ENCODE results near the gene KIAA0319L. TPM values are rescaled to one million over a fixed set of nuclear protein-coding genes. Genes with fewer than 3 reads are reported as not detected.

The KIAA0319L gene
- total RNA-seq, 1 experiment from 2014 or later: 60.0 TPM

DNA sequence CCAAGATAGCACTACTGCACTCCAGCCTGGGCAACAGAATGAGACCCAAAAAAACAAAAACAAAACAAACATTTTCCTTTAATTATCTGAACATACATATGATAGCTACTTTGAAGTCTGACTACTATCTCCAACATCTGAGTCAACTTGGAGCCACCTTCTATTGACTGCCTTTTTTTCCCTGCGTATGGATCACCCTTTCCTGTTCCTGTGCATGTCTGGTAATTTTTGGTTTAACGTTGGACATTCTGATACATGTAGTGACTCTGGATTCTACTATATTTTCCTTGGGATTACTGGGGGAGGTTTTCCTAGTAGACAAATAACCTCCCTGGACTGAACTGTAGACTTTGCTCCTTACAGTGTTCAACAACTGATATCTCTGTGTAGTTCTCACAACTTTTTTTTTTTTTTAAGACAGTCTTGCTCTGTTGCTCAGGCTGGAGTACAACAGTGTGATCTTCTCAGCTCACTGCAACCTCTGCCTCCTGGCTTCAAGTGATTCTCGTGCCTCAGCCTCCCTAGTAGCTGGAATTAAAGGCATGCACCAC is 70.3 kb downstream of the KIAA0319L start:
- 0 out of 2 replicates have a peak, but pooled peaks cover 3% of the 10 kb centered on the region for H3K9me3 ChIP-seq (ENCODE audit: control insufficient read depth, insufficient read depth, low read depth, low read length)
- intact Hi-C loops (cut with micrococcal nuclease; ENCODE audit: unreplicated experiment) (no loop called here), in situ Hi-C loops (cut with HindIII; ENCODE audit: low pct_unique_long_range_greater_than_20kb, low sequenced_read_pairs) (no loop called here)
- H3K36me3 ChIP-seq (ENCODE audit: control insufficient read depth, insufficient read depth, low read length): no peaks in the 10 kb centered on the region
- no TSS peak for BruUV-seq (replicated peaks)
- ChIA-PET POLR2A (interaction anchor here (0.6 to 0.7 kb wide), 2 partner anchors 13 to 74 kb away, joined by 5 to 7 read pairs; no protein-coding TSS in a partner anchor), CTCF (interaction anchor here (0.6 kb wide), 1 partner anchor 37 kb away, joined by 3 read pairs; no protein-coding TSS in a partner anchor)
- H3K27me3 ChIP-seq (ENCODE audit: control insufficient read depth, insufficient read depth, low read length): no peaks in the 10 kb centered on the region
- DNase-seq (ENCODE audit: low read depth, low spot score) (no peak), ATAC-seq (no peak)
- H3K27ac ChIP-seq (ENCODE audit: low read length): no peak overlapping the region
- TF ChIP-seq, protein P1, sequence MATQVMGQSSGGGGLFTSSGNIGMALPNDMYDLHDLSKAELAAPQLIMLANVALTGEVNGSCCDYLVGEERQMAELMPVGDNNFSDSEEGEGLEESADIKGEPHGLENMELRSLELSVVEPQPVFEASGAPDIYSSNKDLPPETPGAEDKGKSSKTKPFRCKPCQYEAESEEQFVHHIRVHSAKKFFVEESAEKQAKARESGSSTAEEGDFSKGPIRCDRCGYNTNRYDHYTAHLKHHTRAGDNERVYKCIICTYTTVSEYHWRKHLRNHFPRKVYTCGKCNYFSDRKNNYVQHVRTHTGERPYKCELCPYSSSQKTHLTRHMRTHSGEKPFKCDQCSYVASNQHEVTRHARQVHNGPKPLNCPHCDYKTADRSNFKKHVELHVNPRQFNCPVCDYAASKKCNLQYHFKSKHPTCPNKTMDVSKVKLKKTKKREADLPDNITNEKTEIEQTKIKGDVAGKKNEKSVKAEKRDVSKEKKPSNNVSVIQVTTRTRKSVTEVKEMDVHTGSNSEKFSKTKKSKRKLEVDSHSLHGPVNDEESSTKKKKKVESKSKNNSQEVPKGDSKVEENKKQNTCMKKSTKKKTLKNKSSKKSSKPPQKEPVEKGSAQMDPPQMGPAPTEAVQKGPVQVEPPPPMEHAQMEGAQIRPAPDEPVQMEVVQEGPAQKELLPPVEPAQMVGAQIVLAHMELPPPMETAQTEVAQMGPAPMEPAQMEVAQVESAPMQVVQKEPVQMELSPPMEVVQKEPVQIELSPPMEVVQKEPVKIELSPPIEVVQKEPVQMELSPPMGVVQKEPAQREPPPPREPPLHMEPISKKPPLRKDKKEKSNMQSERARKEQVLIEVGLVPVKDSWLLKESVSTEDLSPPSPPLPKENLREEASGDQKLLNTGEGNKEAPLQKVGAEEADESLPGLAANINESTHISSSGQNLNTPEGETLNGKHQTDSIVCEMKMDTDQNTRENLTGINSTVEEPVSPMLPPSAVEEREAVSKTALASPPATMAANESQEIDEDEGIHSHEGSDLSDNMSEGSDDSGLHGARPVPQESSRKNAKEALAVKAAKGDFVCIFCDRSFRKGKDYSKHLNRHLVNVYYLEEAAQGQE (IDR thresholded peaks at IDR 0.05; ENCODE audit: insufficient read depth in 1 of 2, low read depth in 2 of 2, low read length in 1 of 2): no peak
- TF ChIP-seq SIN3A (IDR thresholded peaks at IDR 0.05; ENCODE audit: borderline replicate concordance, insufficient read depth, low read depth, low read length) (no peak), POLR2AphosphoS5 (IDR thresholded peaks at IDR 0.05; ENCODE audit: low read depth, low read length) (no peak), TCF7L2 (IDR thresholded peaks at IDR 0.05; ENCODE audit: low read depth, low read length) (no peak)
- TF ChIP-seq, protein P2, sequence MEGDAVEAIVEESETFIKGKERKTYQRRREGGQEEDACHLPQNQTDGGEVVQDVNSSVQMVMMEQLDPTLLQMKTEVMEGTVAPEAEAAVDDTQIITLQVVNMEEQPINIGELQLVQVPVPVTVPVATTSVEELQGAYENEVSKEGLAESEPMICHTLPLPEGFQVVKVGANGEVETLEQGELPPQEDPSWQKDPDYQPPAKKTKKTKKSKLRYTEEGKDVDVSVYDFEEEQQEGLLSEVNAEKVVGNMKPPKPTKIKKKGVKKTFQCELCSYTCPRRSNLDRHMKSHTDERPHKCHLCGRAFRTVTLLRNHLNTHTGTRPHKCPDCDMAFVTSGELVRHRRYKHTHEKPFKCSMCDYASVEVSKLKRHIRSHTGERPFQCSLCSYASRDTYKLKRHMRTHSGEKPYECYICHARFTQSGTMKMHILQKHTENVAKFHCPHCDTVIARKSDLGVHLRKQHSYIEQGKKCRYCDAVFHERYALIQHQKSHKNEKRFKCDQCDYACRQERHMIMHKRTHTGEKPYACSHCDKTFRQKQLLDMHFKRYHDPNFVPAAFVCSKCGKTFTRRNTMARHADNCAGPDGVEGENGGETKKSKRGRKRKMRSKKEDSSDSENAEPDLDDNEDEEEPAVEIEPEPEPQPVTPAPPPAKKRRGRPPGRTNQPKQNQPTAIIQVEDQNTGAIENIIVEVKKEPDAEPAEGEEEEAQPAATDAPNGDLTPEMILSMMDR (IDR thresholded peaks at IDR 0.05): no peak
- no peak overlapping the region for H3K4me3 ChIP-seq (ENCODE audit: low read depth in 2 of 2, low read length in 2 of 2)
- H3K4me1 ChIP-seq (ENCODE audit: control insufficient read depth, insufficient read depth, low read length): no peaks in the 10 kb centered on the region

DNA sequence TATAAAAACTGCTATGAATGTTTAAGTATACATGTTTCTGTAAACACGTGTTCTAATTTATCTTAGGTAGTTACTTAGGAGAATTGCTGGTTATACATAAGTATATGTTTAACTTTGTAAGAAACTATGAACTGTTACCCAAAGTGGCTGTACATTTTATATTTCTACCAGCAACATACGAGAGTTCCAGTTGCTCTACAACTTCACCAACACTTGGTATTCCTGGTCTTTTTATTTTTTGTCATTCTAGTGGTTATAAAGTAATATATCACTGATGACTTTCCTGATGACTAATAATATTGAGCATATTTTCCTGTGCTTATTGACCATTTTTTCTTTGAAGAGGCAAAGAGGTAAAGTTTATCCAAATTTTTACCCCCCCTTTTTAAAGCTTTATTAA is 76.0 kb downstream of the KIAA0319L start:
- H3K4me3 ChIP-seq (ENCODE audit: low read depth in 2 of 2, low read length in 2 of 2): no peak overlapping the region
- no TSS peak for BruUV-seq (replicated peaks)
- TF ChIP-seq POLR2AphosphoS5 (IDR thresholded peaks at IDR 0.05; ENCODE audit: low read depth, low read length) (no peak), SIN3A (IDR thresholded peaks at IDR 0.05; ENCODE audit: borderline replicate concordance, insufficient read depth, low read depth, low read length) (no peak), TCF7L2 (IDR thresholded peaks at IDR 0.05; ENCODE audit: low read depth, low read length) (no peak)
- TF ChIP-seq, protein P2 (IDR thresholded peaks at IDR 0.05): no peak
- TF ChIP-seq, protein P1 (IDR thresholded peaks at IDR 0.05; ENCODE audit: insufficient read depth in 1 of 2, low read depth in 2 of 2, low read length in 1 of 2): no peak
- no peaks in the 10 kb centered on the region for H3K36me3 ChIP-seq (ENCODE audit: control insufficient read depth, insufficient read depth, low read length)
- ATAC-seq (no peak), DNase-seq (ENCODE audit: low read depth, low spot score) (no peak)
- H3K9me3 ChIP-seq (ENCODE audit: control insufficient read depth, insufficient read depth, low read depth, low read length): no peaks in the 10 kb centered on the region
- ChIA-PET POLR2A (no interaction called here), CTCF (no interaction called here)
- H3K27me3 ChIP-seq (ENCODE audit: control insufficient read depth, insufficient read depth, low read length): no peaks in the 10 kb centered on the region
- in situ Hi-C loops (cut with HindIII; ENCODE audit: low pct_unique_long_range_greater_than_20kb, low sequenced_read_pairs): no loop called here
- H3K4me1 ChIP-seq (ENCODE audit: control insufficient read depth, insufficient read depth, low read length): no peaks in the 10 kb centered on the region
- intact Hi-C loops (cut with micrococcal nuclease; ENCODE audit: unreplicated experiment): no loop called here
- no peak overlapping the region for H3K27ac ChIP-seq (ENCODE audit: low read length)

Measured in Panc1 (cell line).